ENCODE measurements around the gene ATP4B. TPM values are rescaled to one million over a fixed set of nuclear protein-coding genes. Genes with fewer than 3 reads are reported as not detected.

The ATP4B gene
- total and polyA plus RNA-seq, 2 donors (not counting 3 experiments of a cell fraction or from before 2014, with no cell fraction given) = 0.06 TPM; not detected in 1

DNA sequence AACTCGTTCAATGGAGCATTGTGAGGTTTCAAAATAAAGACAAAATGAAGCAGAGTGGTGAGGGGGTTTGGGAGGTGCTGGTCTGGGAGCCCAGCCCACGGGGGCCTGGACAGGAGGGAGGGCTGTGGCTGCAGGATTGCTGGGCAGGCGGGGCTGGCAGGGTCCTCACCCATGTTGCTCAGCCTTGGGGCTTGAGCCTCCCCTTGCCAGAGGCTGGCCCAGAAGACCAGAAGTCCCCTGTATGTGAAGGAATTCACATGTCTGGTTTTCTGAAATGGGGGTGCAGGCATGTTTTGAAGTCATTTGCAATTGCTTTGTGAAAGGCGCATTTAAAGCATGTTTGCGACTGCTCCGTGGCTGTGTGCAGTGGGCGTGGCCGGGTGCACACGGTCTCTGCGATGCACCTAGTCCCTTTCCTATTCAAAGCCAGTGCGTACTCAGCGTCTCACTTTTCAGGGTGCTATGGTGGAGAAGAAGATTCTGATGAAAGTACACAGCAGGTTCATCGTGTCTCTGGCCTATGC is 11.3 kb upstream of the ATP4B start:
- CTCF ChIA-PET = no interaction called here
- Histone ChIP-seq H3K9me1 (replicated peaks; ENCODE audit: control insufficient read depth, extremely low read depth, insufficient read depth, low read length) (no peaks in the 10 kb centered on the region), H3K27ac (ENCODE audit: insufficient read depth, low read depth, low read length) (no peak overlapping the region), H4K20me1 (replicated peaks; ENCODE audit: control insufficient read depth, extremely low read depth, insufficient read depth, low read length) (no peaks in the 10 kb centered on the region), H3K4me2 (ENCODE audit: insufficient read depth, low read length) (no peak overlapping the region), H2AFZ (ENCODE audit: low read depth, low read length) (no peak overlapping the region), H3K9me3 (replicated peaks; ENCODE audit: control insufficient read depth, insufficient read depth, low read length) (no peaks in the 10 kb centered on the region), H3K36me3 (ENCODE audit: control insufficient read depth in 2 of 2, extremely low read depth in 1 of 2, insufficient read depth in 2 of 2, low read length in 2 of 2) (no peaks in the 10 kb centered on the region), H3K4me1 (ENCODE audit: control insufficient read depth, extremely low read depth, insufficient read depth, low read length) (no peaks in the 10 kb centered on the region), H3K27me3 (ENCODE audit: control insufficient read depth in 2 of 2, insufficient read depth in 2 of 2, low read length in 2 of 2) (no peaks in the 10 kb centered on the region), H3K79me2 (ENCODE audit: control insufficient read depth, insufficient read depth, low read length) (no peaks in the 10 kb centered on the region), H3K4me3 (replicated peaks in 1 of 3; ENCODE audit: insufficient read depth in 1 of 3, low read depth in 1 of 3, low read length in 3 of 3) (no peak overlapping the region), H3K9ac (replicated peaks; ENCODE audit: extremely low read depth, insufficient read depth, low read length) (no peak overlapping the region)
- dilution Hi-C loops (cut with MboI; ENCODE audit: extremely low pct_ligation_motif_present, low sequenced_read_pairs) = no loop called here
- intact Hi-C loops (cut with micrococcal nuclease) = no loop called here
- POLR2A ChIA-PET = no interaction called here
- BruUV-seq (replicated peaks) = no TSS peak
- FAIRE-seq (no peak), DNase-seq (ENCODE audit: low read depth, low spot score) (no peak)
- TF ChIP-seq POLR2AphosphoS5 (IDR thresholded peaks at IDR 0.05; ENCODE audit: insufficient read depth, low read depth, low read length) = no peak
- no peak for TF ChIP-seq EZH2 (IDR thresholded peaks at IDR 0.05; ENCODE audit: borderline replicate concordance, low read depth, low read length, severe bottlenecking)
- TF ChIP-seq GATA2 (IDR thresholded peaks at IDR 0.05; ENCODE audit: insufficient read depth, insufficient read length, low read depth, low read length) = no peak
- TF ChIP-seq, protein P1, sequence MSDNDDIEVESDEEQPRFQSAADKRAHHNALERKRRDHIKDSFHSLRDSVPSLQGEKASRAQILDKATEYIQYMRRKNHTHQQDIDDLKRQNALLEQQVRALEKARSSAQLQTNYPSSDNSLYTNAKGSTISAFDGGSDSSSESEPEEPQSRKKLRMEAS (IDR thresholded peaks at IDR 0.05; ENCODE audit: insufficient read depth, insufficient read length) = no peak
- no peak for TF ChIP-seq JUN (IDR thresholded peaks at IDR 0.05; ENCODE audit: borderline replicate concordance, insufficient read depth, insufficient read length, low read depth)
- TF ChIP-seq, protein P2, sequence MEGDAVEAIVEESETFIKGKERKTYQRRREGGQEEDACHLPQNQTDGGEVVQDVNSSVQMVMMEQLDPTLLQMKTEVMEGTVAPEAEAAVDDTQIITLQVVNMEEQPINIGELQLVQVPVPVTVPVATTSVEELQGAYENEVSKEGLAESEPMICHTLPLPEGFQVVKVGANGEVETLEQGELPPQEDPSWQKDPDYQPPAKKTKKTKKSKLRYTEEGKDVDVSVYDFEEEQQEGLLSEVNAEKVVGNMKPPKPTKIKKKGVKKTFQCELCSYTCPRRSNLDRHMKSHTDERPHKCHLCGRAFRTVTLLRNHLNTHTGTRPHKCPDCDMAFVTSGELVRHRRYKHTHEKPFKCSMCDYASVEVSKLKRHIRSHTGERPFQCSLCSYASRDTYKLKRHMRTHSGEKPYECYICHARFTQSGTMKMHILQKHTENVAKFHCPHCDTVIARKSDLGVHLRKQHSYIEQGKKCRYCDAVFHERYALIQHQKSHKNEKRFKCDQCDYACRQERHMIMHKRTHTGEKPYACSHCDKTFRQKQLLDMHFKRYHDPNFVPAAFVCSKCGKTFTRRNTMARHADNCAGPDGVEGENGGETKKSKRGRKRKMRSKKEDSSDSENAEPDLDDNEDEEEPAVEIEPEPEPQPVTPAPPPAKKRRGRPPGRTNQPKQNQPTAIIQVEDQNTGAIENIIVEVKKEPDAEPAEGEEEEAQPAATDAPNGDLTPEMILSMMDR (IDR thresholded peaks at IDR 0.05; ENCODE audit: extremely low read depth in 1 of 2, insufficient read depth in 1 of 2, low read depth in 1 of 2, low read length in 2 of 2) = no peak
- no peak for TF ChIP-seq MYC (IDR thresholded peaks at IDR 0.05; ENCODE audit: low read depth, low read length)
- no peak for TF ChIP-seq POLR2A (IDR thresholded peaks at IDR 0.05; ENCODE audit: low read depth, low read length)
- no peak for TF ChIP-seq FOS (IDR thresholded peaks at IDR 0.05; ENCODE audit: borderline replicate concordance, insufficient read depth, low read length)

Measured in endothelial cell of umbilical vein (primary cell).